Liver (tissue), 9 donors: ENCODE data around the gene DAPP1. TPM values are rescaled to one million over a fixed set of nuclear protein-coding genes. Genes with fewer than 3 reads are reported as not detected.

Source experiments
- DNase-seq: peaks from one replicate; pipeline ENCODE4 v3.0.0-alpha.2; 2017; ENCODE audit warnings: low spot score
- H3K27ac ChIP-seq, 2 donors: one replicate each; pipeline ENCODE4 v1.7.0; 2013; ENCODE audit warnings: inconsistent platforms in 2 of 2, low read length in 2 of 2, control low read depth in 1 of 2, low read depth in 1 of 2, mild to moderate bottlenecking in 1 of 2
- H3K27me3 ChIP-seq, 4 donors: one replicate each; pipeline versions ENCODE4 v1.6.1 to v1.7.0; 2013; ENCODE audit warnings: low read length in 3 of 4, inconsistent platforms in 1 of 4, mild to moderate bottlenecking in 1 of 4, moderate library complexity in 1 of 4; ENCODE audit not compliant: control insufficient read depth in 4 of 4, insufficient read depth in 4 of 4
- H3K36me3 ChIP-seq, 4 donors: one replicate each; pipeline versions ENCODE4 v1.6.1 to v1.7.0; 2013; ENCODE audit warnings: low read length in 3 of 4, mild to moderate bottlenecking in 3 of 4, low read depth in 1 of 4, moderate library complexity in 1 of 4; ENCODE audit not compliant: control insufficient read depth in 4 of 4, insufficient read depth in 3 of 4
- H3K4me1 ChIP-seq, 4 donors: one replicate each; pipeline versions ENCODE4 v1.6.1 to v1.7.0; 2013; ENCODE audit warnings: low read length in 3 of 4, mild to moderate bottlenecking in 3 of 4, moderate library complexity in 1 of 4; ENCODE audit not compliant: control insufficient read depth in 4 of 4, insufficient read depth in 4 of 4
- H3K4me3 ChIP-seq, 3 donors: one replicate each; pipeline versions ENCODE4 v1.6.1 to v1.7.0; 2013; ENCODE audit warnings: low read length in 3 of 3, control low read depth in 1 of 3, low read depth in 1 of 3, mild to moderate bottlenecking in 1 of 3
- H3K9ac ChIP-seq, 2 donors: one replicate each; pipeline ENCODE4 v1.7.0; 2013; ENCODE audit warnings: low read length in 2 of 2, mild to moderate bottlenecking in 2 of 2, moderate library complexity in 2 of 2, control low read depth in 1 of 2, low read depth in 1 of 2
- H3K9me3 ChIP-seq, 4 donors: one replicate each; pipeline versions ENCODE4 v1.6.1 to v1.7.0; 2013; ENCODE audit warnings: low read length in 3 of 4; ENCODE audit not compliant: control insufficient read depth in 4 of 4
- ATF3 ChIP-seq: IDR thresholded peaks from 2 replicates; pipeline ENCODE4 v1.6.1; 2016; ENCODE audit warnings: antibody characterized with exemption
- CTCF ChIP-seq: fragments of 150-350 bp; IDR thresholded peaks from 2 replicates; pipeline ENCODE4 v1.5.1; 2017; ENCODE audit warnings: improper control_type of control experiment, low read depth, low read length; ENCODE audit not compliant: missing input control
- EGR1 ChIP-seq, 2 donors: IDR thresholded peaks; 2 replicates each; pipeline ENCODE4 v1.6.1; 2016 to 2018; ENCODE audit warnings: antibody characterized with exemption in 2 of 2, low read depth in 2 of 2
- FOXA2 ChIP-seq: IDR thresholded peaks from 2 replicates; pipeline ENCODE4 v1.6.1; 2016; ENCODE audit warnings: antibody characterized with exemption
- HNF4G ChIP-seq: IDR thresholded peaks from 2 replicates; pipeline ENCODE4 v1.6.1; 2016; ENCODE audit warnings: antibody characterized with exemption
- JUND ChIP-seq, 2 donors: IDR thresholded peaks; 2 replicates each; pipeline ENCODE4 v1.6.1; 2016; ENCODE audit warnings: antibody characterized with exemption in 2 of 2
- MAX ChIP-seq: IDR thresholded peaks from 2 replicates; pipeline ENCODE4 v1.6.1; 2016; ENCODE audit warnings: antibody characterized with exemption
- NR2F2 ChIP-seq: IDR thresholded peaks from 2 replicates; pipeline ENCODE4 v1.6.1; 2016; ENCODE audit warnings: antibody characterized with exemption
- RAD21 ChIP-seq, 2 donors: IDR thresholded peaks; 2 replicates each; pipeline ENCODE4 v1.6.1; 2016; ENCODE audit warnings: antibody characterized with exemption in 2 of 2, mild to moderate bottlenecking in 2 of 2
- REST ChIP-seq: IDR thresholded peaks from 2 replicates; pipeline ENCODE4 v1.6.1; 2016; ENCODE audit warnings: antibody characterized with exemption, mild to moderate bottlenecking
- RXRA ChIP-seq, 2 donors: IDR thresholded peaks; 2 replicates each; pipeline ENCODE4 v1.6.1; 2017 to 2018; ENCODE audit warnings: antibody characterized with exemption in 2 of 2, mild to moderate bottlenecking in 1 of 2
- SP1 ChIP-seq: IDR thresholded peaks from 2 replicates; pipeline ENCODE4 v1.6.1; 2018; ENCODE audit warnings: antibody characterized with exemption, mild to moderate bottlenecking
- TAF1 ChIP-seq: conservative IDR thresholded peaks from 2 replicates; pipeline ENCODE4 v1.6.1; 2016; ENCODE audit warnings: antibody characterized with exemption, mild to moderate bottlenecking
- ZBTB33 ChIP-seq: IDR thresholded peaks from 2 replicates; pipeline ENCODE4 v1.6.1; 2016; ENCODE audit warnings: antibody characterized with exemption
- WGBS: extraction: QIAGEN DNeasy Blood & Tissue Kit; methylation state at CpG from one replicate; pipeline ENCODE4 v1.1.7; 2013; 5-methylcytosine and 5-hydroxymethylcytosine counted together
- polyA plus RNA-seq, 2 donors: library from polyadenylated mRNA; stranded (reverse) in 1 of 2; unstranded in 1 of 2; fragments of 200-250 nt in 1 of 2; fragments of >200 nt in 1 of 2; fragmentation: Nextera tagmentation in 1 of 2; extraction: Ambion mirVana in 1 of 2; gene quantifications; one replicate each; pipeline versions ENCODE4 v1.2.1 to v1.2.3, GENCODE V29; 2013 to 2015
- total RNA-seq, 2 donors: library from RNA; depleted of rRNA; stranded (reverse); fragments of >200 nt; gene quantifications; one replicate each; pipeline ENCODE4 v1.2.3, GENCODE V29; 2014
- donor health status: healthy.
- donor health status: healthy.
- donor health status: healthy.
- donor health status: healthy.
- donor health status: healthy.

Gene DAPP1
- total and polyA plus RNA-seq, 4 donors = 0.53 to 4.8 (median 0.91) TPM

GRCh38 chr4:99790796-99791617, 25.6 kb upstream of the DAPP1 start:
- Histone ChIP-seq H3K36me3 (no peaks in the 10 kb centered on the region), H3K4me3 (no peak overlapping the region), H3K27me3 (no peaks in the 10 kb centered on the region), H3K9me3 (no peaks in the 10 kb centered on the region), H3K4me1 (no peaks in the 10 kb centered on the region), H3K27ac (no peak overlapping the region), H3K9ac (no peak overlapping the region)
- WGBS = 63% methylated on average over 6 of the region's 6 CpGs
- no peak for DNase-seq
- TF ChIP-seq EGR1 (IDR thresholded peaks at IDR 0.05; ENCODE audit: low read depth in 2 of 2) = no peak
- TF ChIP-seq RXRA (IDR thresholded peaks at IDR 0.05) = no peak
- TF ChIP-seq JUND (IDR thresholded peaks at IDR 0.05) = no peak
- no peak for TF ChIP-seq CTCF
- no peak for TF ChIP-seq SP1
- no peak for TF ChIP-seq RAD21 (IDR thresholded peaks at IDR 0.05)
- TF ChIP-seq HNF4G = no peak
- no peak for TF ChIP-seq REST
- no peak for TF ChIP-seq ATF3
- no peak for TF ChIP-seq TAF1
- TF ChIP-seq NR2F2 = no peak
- TF ChIP-seq ZBTB33 = no peak
- no peak for TF ChIP-seq FOXA2
- no peak for TF ChIP-seq MAX
